H9 (cell line): Measurements from ENCODE around the gene THOC7. TPM values are rescaled to one million over a fixed set of nuclear protein-coding genes. Genes with fewer than 3 reads are reported as not detected.

Source experiments
- DNase-seq: peaks from one replicate; pipeline ENCODE4 v3.0.0-alpha.2; 2017
- H2AFZ ChIP-seq: one replicate; pipeline ENCODE4 v1.6.1; 2013; ENCODE audit warnings: mild to moderate bottlenecking, low read length, control low read depth, moderate library complexity
- H2AK5ac ChIP-seq: 2 replicates; pipeline ENCODE4 v1.6.1; 2013; ENCODE audit warnings: low read length, control low read depth, mixed read lengths; ENCODE audit not compliant: insufficient read length
- H2BK120ac ChIP-seq: one replicate; pipeline ENCODE4 v1.6.1; 2013; ENCODE audit warnings: low read depth, mild to moderate bottlenecking, low read length, control low read depth, inconsistent platforms; ENCODE audit not compliant: poor library complexity, severe bottlenecking
- H2BK12ac ChIP-seq: 2 replicates; pipeline ENCODE4 v1.6.1; 2013; ENCODE audit warnings: low read length, control low read depth, mixed read lengths, low read depth; ENCODE audit not compliant: insufficient read length
- H2BK15ac ChIP-seq: 2 replicates; pipeline ENCODE4 v1.6.1; 2013; ENCODE audit warnings: low read depth, low read length, control low read depth
- H2BK20ac ChIP-seq: one replicate; pipeline ENCODE4 v1.6.1; 2013; ENCODE audit warnings: low read depth, mild to moderate bottlenecking, low read length, control low read depth, inconsistent platforms; ENCODE audit not compliant: poor library complexity, severe bottlenecking
- H2BK5ac ChIP-seq: 2 replicates; pipeline ENCODE4 v1.6.1; 2013; ENCODE audit warnings: low read length, control low read depth, mixed read lengths; ENCODE audit not compliant: insufficient read length
- H3K14ac ChIP-seq: 2 replicates; pipeline ENCODE4 v1.6.1; 2013; ENCODE audit warnings: low read length, control low read depth; ENCODE audit not compliant: insufficient read depth
- H3K18ac ChIP-seq: 2 replicates; pipeline ENCODE4 v1.6.1; 2013; ENCODE audit warnings: low read depth, mild to moderate bottlenecking, mixed read lengths, low read length, control low read depth; ENCODE audit not compliant: insufficient read length
- H3K23ac ChIP-seq: 2 replicates; pipeline ENCODE4 v1.6.1; 2013; ENCODE audit warnings: low read length, control low read depth, mixed read lengths, low read depth; ENCODE audit not compliant: insufficient read length
- H3K23me2 ChIP-seq: 2 replicates; pipeline ENCODE4 v1.6.1; 2013; ENCODE audit warnings: low read depth, mild to moderate bottlenecking, mixed read lengths, low read length, control low read depth; ENCODE audit not compliant: insufficient read length, poor library complexity, severe bottlenecking
- H3K27ac ChIP-seq: 2 replicates; pipeline ENCODE4 v1.5.1; 2013; ENCODE audit warnings: low read length, control low read depth, mixed read lengths, low read depth; ENCODE audit not compliant: insufficient read length
- H3K27me3 ChIP-seq: 2 replicates; pipeline ENCODE4 v1.6.1; 2013; ENCODE audit warnings: low read length, control low read depth, inconsistent platforms; ENCODE audit not compliant: insufficient read depth
- H3K4ac ChIP-seq: 2 replicates; pipeline ENCODE4 v1.6.1; 2013; ENCODE audit warnings: low read depth, mild to moderate bottlenecking, control low read depth, inconsistent platforms, low read length, moderate library complexity
- H3K4me1 ChIP-seq: 2 replicates; pipeline ENCODE4 v1.6.1; 2013; ENCODE audit warnings: low read length, control low read depth, inconsistent platforms; ENCODE audit not compliant: insufficient read depth
- H3K4me2 ChIP-seq: 2 replicates; pipeline ENCODE4 v1.6.1; 2013; ENCODE audit warnings: low read length, control low read depth, mixed read lengths; ENCODE audit not compliant: insufficient read length, insufficient read depth
- H3K56ac ChIP-seq: 2 replicates; pipeline ENCODE4 v1.6.1; 2013; ENCODE audit warnings: low read depth, mild to moderate bottlenecking, mixed read lengths, low read length, control low read depth; ENCODE audit not compliant: insufficient read length
- H3K79me1 ChIP-seq: 2 replicates; pipeline ENCODE4 v1.6.1; 2013; ENCODE audit warnings: low read depth, mild to moderate bottlenecking, moderate library complexity, low read length, control low read depth, inconsistent platforms; ENCODE audit not compliant: insufficient read depth, poor library complexity, severe bottlenecking
- H3K79me2 ChIP-seq: 2 replicates; pipeline ENCODE4 v1.6.1; 2013; ENCODE audit warnings: low read length, control low read depth, inconsistent platforms; ENCODE audit not compliant: insufficient read depth
- H3K9ac ChIP-seq: 2 replicates; pipeline ENCODE4 v1.6.1; 2013; ENCODE audit warnings: low read length, control low read depth, mixed read lengths; ENCODE audit not compliant: insufficient read length; ENCODE audit errors: extremely low read depth
- H3K9me3 ChIP-seq: one replicate; pipeline ENCODE4 v1.6.1; 2013; ENCODE audit warnings: low read depth, low read length, inconsistent platforms; ENCODE audit not compliant: control insufficient read depth
- H3T11ph ChIP-seq: one replicate; pipeline ENCODE4 v1.6.1; 2013; ENCODE audit warnings: mild to moderate bottlenecking, low read length, control low read depth, inconsistent platforms
- H4K20me1 ChIP-seq: one replicate; pipeline ENCODE4 v1.6.1; 2013; ENCODE audit not compliant: control insufficient read depth, insufficient read length, insufficient read depth
- H4K5ac ChIP-seq: 2 replicates; pipeline ENCODE4 v1.6.1; 2013; ENCODE audit warnings: low read depth, mild to moderate bottlenecking, mixed read lengths, low read length, control low read depth; ENCODE audit not compliant: insufficient read length
- H4K8ac ChIP-seq: replicated peaks from 2 replicates; pipeline ENCODE4 v1.6.1; 2013; ENCODE audit warnings: low read length, control low read depth, mixed read lengths, low read depth; ENCODE audit not compliant: insufficient read length
- H4K91ac ChIP-seq: 2 replicates; pipeline ENCODE4 v1.6.1; 2013; ENCODE audit warnings: low read depth, mild to moderate bottlenecking, moderate library complexity, mixed read lengths, low read length, control low read depth; ENCODE audit not compliant: insufficient read length
- H3K27ac Mint-ChIP-seq, 3 experiments: 2 replicates in 2 of 3; 3 replicates in 1 of 3; pipeline ENCODE4 v1.8.0; 2020 to 2021; ENCODE audit warnings: mixed read lengths in 3 of 3, mild to moderate bottlenecking in 1 of 3, moderate library complexity in 1 of 3
- H3K27me3 Mint-ChIP-seq: 2 replicates; pipeline ENCODE4 v1.8.0; 2021; ENCODE audit warnings: low read depth, mild to moderate bottlenecking, moderate library complexity, mixed read lengths
- H3K36me3 Mint-ChIP-seq, 3 experiments: 2 replicates in 2 of 3; 3 replicates in 1 of 3; pipeline ENCODE4 v1.8.0; 2020 to 2021; ENCODE audit warnings: low read depth in 3 of 3, mixed read lengths in 3 of 3; ENCODE audit not compliant: insufficient read depth in 1 of 3
- H3K4me1 Mint-ChIP-seq, 2 experiments: 2 replicates each; pipeline ENCODE4 v1.8.0; 2020; ENCODE audit warnings: mixed read lengths in 2 of 2
- H3K4me3 Mint-ChIP-seq, 2 experiments: 2 replicates in 1 of 2; 3 replicates in 1 of 2; pipeline ENCODE4 v1.8.0; 2020 to 2021; ENCODE audit warnings: mild to moderate bottlenecking in 2 of 2, mixed read lengths in 2 of 2, moderate library complexity in 1 of 2
- H3K9me3 Mint-ChIP-seq, 2 experiments: 2 replicates in 1 of 2; 3 replicates in 1 of 2; pipeline ENCODE4 v1.8.0; 2020; ENCODE audit warnings: mild to moderate bottlenecking in 2 of 2, mixed read lengths in 2 of 2, moderate library complexity in 1 of 2
- CTCF ChIP-seq: fragments of 200-600 bp; sonication (generic); conservative IDR thresholded peaks from 3 replicates; pipeline ENCODE4 v1.8.0; 2021; ENCODE audit warnings: antibody characterized with exemption, mild to moderate bottlenecking
- WGBS: extraction: QIAGEN DNeasy Blood & Tissue Kit; methylation state at CpG from one replicate; pipeline ENCODE4 v1.1.7; 2013; ENCODE audit warnings: missing lambda C conversion rate, low lambda C conversion rate, mixed read lengths; ENCODE audit not compliant: insufficient read length; ENCODE audit errors: extremely low coverage; 5-methylcytosine and 5-hydroxymethylcytosine counted together
- total RNA-seq: library from RNA; stranded (reverse); gene quantifications from 2 replicates; pipeline ENCODE4 v1.2.1, GENCODE V29; 2021

Gene THOC7
- total RNA-seq, 1 experiment from 2014 or later, result 63.3 TPM

- Mint-ChIP-seq H3K4me3 (no peak overlapping the region), H3K4me1 (peaks cover 4% of the 10 kb centered on the region in 2 experiments; a peak in 3 of 4 replicates), H3K36me3 (peaks cover 16 to 38% (median 24%) of the 10 kb centered on the region in 3 experiments), H3K27ac (no peak overlapping the region; a peak in 1 of 7 replicates), H3K27me3 (no peaks in the 10 kb centered on the region), H3K9me3 (no peaks in the 10 kb centered on the region)
- Histone ChIP-seq H3K4me2 (no peak overlapping the region), H3K79me1 (no peaks in the 10 kb centered on the region), H2BK20ac (no peak overlapping the region), H3K4me1 (no peaks in the 10 kb centered on the region; the same call in 1 of the 2 replicates), H2BK5ac (no peak overlapping the region), H3T11ph (no peak overlapping the region), H3K27ac (no peak overlapping the region), H3K79me2 (no peaks in the 10 kb centered on the region), H2AFZ (no peak overlapping the region), H3K27me3 (no peaks in the 10 kb centered on the region), H3K23me2 (no peaks in the 10 kb centered on the region), H3K23ac (no peak overlapping the region), H3K9ac (no peak overlapping the region), H3K18ac (no peak overlapping the region), H2BK120ac (no peak overlapping the region), H4K5ac (no peak overlapping the region), H2AK5ac (no peak overlapping the region), H2BK15ac (no peak overlapping the region; the same call in 1 of the 2 replicates), H3K56ac (no peak overlapping the region), H3K4ac (no peak overlapping the region), H3K9me3 (no peaks in the 10 kb centered on the region), H4K8ac (no peak overlapping the region), H2BK12ac (no peak overlapping the region), H4K20me1 (no peaks in the 10 kb centered on the region), H3K14ac (no peak overlapping the region), H4K91ac (no peak overlapping the region)
- no CpG with 5 or more reads among the region's 2 CpGs for WGBS
- DNase-seq, result no peak
- TF ChIP-seq CTCF, result no peak
Observed at GRCh38 chr3:63900459-63900858, 36.9 kb upstream of the THOC7 start.
